ENCODE data around the gene ZNF275. TPM values are rescaled to one million over a fixed set of nuclear protein-coding genes. Genes with fewer than 3 reads are reported as not detected.
"Not testable (repeated sequence)": the region's sequence is repeated elsewhere in the genome, so short reads cannot be mapped to it uniquely, and the experiment has no call there.

The ZNF275 gene
- total RNA-seq (2014; rRNA removed; shearing (Covaris generic)), result 12.8 and 13.4 TPM in 2 replicates

- H3K36me3 ChIP-seq, result no peaks in the 10 kb centered on the region
- peak within 1 kb of the TSS; percentile 86 for H3K4me3 ChIP-seq
- H3K27ac ChIP-seq, result peak within 1 kb of the TSS; percentile 37
- H3K27me3 ChIP-seq, result no peaks in the 10 kb centered on the region
- no peaks in the 10 kb centered on the region for H3K4me1 ChIP-seq
- DNase-seq, result peak; percentile 66 to 80
- H3K9me3 ChIP-seq (replicated peaks), result no peaks in the 10 kb centered on the region
Measured at GRCh38 chrX:153333821-153334653, at the start of gene ZNF275. Gene ZNF275, plus strand, starts transcription at chrX:153334153. Its CDS starts 2,527 bp downstream, at chrX:153336680.

GRCh38 chrX:153285678-153286077 is 48.3 kb upstream of the ZNF275 start:
- H3K27ac ChIP-seq; DNase-seq; H3K4me1 ChIP-seq; H3K36me3 ChIP-seq; H3K4me3 ChIP-seq; H3K27me3 ChIP-seq; H3K9me3 ChIP-seq (replicated peaks): not testable (repeated sequence)

DNA sequence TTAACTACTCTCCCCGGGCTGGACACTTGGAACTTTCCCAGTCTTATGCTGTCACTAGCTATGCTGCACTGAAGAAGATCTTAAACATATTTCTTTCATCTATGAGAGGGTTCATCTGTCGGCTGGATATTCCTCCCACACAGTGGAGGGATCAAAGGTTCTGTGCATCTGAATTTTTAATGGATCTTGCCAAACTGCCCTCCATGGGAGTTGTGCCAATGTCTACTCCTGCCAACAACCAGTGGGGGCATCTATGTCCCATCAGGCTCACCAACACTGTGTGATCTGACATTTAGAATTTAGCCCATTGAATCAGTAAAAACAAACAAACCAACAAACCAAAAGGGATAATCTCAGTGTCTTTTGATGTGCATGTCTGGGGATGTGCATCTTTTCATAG is 45.1 kb upstream of the ZNF275 start:
- H3K27me3 ChIP-seq; H3K4me1 ChIP-seq; H3K4me3 ChIP-seq; DNase-seq; H3K36me3 ChIP-seq; H3K27ac ChIP-seq; H3K9me3 ChIP-seq (replicated peaks): not testable (repeated sequence)

DNA sequence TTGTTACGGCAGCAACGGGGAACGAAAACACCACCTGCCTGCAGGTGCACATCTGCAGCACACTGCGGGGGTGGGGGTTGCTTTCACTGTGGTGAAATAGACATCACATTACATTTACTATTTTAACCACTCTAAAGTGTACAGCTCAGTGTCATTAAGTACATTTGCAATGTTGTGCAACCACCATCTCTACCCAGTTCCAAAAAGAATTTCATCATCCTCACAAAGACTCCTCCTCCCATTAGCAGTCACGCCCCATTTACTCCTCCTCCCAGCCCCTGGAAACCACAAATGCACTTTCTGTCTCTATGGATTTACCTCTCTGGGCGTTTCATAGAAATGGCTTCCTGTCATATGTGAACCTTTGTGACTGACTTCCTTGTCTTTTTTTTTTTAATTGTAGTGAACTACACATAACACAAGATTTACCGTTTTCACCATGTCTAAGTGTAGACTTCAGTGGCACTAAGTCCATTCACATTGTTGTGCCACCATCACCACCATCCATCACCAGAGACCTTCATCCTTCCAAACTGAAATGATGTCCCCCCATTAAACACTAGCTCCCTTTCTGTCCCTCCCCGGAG is 40.4 kb upstream of the ZNF275 start:
- H3K9me3 ChIP-seq (replicated peaks); DNase-seq; H3K4me3 ChIP-seq; H3K4me1 ChIP-seq; H3K36me3 ChIP-seq; H3K27me3 ChIP-seq; H3K27ac ChIP-seq: not testable (repeated sequence)

DNA sequence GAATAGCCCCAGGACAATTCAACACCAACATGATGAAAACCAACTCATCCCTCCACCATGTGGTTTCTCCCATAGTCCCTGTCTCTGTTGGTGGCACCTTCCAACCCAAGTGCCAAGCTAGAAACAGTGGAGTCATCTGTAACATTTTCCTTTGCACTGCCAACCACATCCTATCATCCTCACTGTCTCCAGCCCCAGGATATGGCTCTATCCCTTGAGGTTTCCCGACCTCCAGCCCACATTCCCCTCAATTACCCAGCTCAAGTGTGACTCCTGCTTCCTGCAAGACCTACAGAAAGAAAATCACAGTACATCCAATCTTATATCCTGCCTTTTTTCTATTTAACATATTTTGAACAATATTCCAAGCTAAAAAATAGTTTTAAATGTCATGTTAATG is 36.6 kb upstream of the ZNF275 start:
- Histone ChIP-seq H3K27me3 (no peaks in the 10 kb centered on the region), H3K4me1 (no peaks in the 10 kb centered on the region), H3K9me3 (replicated peaks) (no peaks in the 10 kb centered on the region), H3K36me3 (no peaks in the 10 kb centered on the region), H3K4me3 (no peak overlapping the region), H3K27ac (no peak overlapping the region)
- no peak for DNase-seq

DNA sequence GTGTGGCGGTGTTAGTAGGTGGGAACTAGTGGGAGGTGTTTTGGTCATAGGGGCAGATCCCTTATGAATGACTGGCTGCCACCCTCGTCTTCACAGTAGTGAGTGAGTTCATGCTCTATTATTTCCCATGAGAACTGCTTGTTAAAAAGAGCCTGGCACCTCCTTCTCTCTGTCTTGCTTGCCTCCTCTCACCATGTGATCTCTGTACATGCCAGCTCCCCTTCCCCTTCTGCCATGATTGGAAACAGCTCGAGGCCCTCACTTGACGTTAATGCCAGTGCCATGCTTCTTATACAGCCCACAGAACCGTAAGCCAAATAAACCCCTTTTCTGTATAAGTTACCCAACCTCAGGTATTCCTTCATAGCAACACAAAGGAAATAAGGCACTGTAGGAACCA is 34.1 kb upstream of the ZNF275 start:
- DNase-seq, result no peak
- H3K27me3 ChIP-seq, result no peaks in the 10 kb centered on the region
- H3K27ac ChIP-seq, result no peak overlapping the region
- H3K4me1 ChIP-seq, result no peaks in the 10 kb centered on the region
- no peaks in the 10 kb centered on the region for H3K36me3 ChIP-seq
- no peak overlapping the region for H3K4me3 ChIP-seq
- no peaks in the 10 kb centered on the region for H3K9me3 ChIP-seq (replicated peaks)

DNA sequence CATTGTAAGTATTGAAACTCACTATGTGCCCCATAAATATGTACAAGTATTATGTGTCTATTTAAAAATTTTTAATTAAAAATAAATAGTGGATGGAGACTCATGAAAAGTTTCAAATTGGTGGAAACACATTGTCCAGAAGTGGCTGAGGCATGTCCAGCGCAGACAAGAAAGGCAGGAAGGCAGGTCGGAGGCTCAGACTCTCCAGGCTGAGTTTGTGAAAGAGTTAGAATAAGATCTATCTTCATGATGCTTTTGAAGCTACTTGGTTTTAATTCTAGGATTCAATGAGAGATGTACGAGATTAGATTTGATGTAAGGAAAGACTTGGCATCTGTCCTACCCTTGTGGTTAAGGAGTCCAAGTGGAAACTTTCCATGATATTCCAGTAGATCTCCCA is 32.2 kb upstream of the ZNF275 start:
- no peak for DNase-seq
- Histone ChIP-seq H3K9me3 (replicated peaks) (no peaks in the 10 kb centered on the region), H3K4me1 (no peaks in the 10 kb centered on the region), H3K36me3 (no peaks in the 10 kb centered on the region), H3K27ac (no peak overlapping the region), H3K27me3 (no peaks in the 10 kb centered on the region), H3K4me3 (no peak overlapping the region)

GRCh38 chrX:153302796-153303195 is 31.2 kb upstream of the ZNF275 start:
- no peak for DNase-seq
- no peak overlapping the region for H3K4me3 ChIP-seq
- no peaks in the 10 kb centered on the region for H3K4me1 ChIP-seq
- no peak overlapping the region for H3K27ac ChIP-seq
- no peaks in the 10 kb centered on the region for H3K27me3 ChIP-seq
- no peaks in the 10 kb centered on the region for H3K9me3 ChIP-seq (replicated peaks)
- no peaks in the 10 kb centered on the region for H3K36me3 ChIP-seq

GRCh38 chrX:153303276-153304262 is 30.4 kb upstream of the ZNF275 start:
- Histone ChIP-seq H3K27me3 (no peaks in the 10 kb centered on the region), H3K36me3 (no peaks in the 10 kb centered on the region), H3K27ac (no peak overlapping the region), H3K9me3 (replicated peaks) (no peaks in the 10 kb centered on the region), H3K4me1 (no peaks in the 10 kb centered on the region), H3K4me3 (no peak overlapping the region)
- no peak for DNase-seq

DNA sequence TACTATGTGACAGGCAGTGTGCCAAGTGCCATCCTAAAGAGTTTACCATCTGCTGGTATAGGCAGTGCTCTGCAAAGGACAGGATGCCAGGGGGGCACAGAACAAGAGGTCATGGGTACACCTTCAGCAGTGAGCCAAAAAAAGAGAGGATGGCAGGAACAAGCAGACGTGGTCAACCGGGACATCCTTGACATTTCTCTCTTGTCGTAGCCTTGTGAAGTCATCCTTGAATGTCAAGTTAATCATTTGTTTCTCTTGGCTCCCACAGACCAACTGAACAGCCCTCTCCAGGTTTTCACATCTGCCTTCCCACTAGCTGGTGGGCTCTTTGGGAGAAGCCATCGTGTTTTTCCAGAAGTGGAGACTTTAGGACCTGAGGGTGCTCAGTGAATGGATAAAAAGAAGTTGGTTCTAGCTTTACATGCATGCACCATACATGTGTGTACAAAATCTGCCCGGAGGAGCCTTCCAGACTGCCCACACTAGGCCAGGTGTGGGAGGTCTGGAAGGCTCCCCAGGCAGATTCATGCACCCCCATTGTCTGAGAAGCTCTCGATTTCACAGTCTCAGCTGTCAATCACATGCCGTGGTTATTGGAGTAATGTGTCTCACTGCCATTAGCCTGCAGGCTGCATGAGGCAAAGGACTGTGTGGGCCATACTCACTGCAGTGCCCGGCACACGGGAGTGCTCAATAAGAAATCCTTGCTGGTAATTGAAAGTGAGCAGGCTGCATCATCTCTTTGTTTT is 28.8 kb upstream of the ZNF275 start:
- Histone ChIP-seq H3K4me3 (no peak overlapping the region), H3K9me3 (replicated peaks) (no peaks in the 10 kb centered on the region), H3K4me1 (no peaks in the 10 kb centered on the region), H3K27ac (no peak overlapping the region), H3K27me3 (no peaks in the 10 kb centered on the region), H3K36me3 (no peaks in the 10 kb centered on the region)
- DNase-seq, result no peak

DNA sequence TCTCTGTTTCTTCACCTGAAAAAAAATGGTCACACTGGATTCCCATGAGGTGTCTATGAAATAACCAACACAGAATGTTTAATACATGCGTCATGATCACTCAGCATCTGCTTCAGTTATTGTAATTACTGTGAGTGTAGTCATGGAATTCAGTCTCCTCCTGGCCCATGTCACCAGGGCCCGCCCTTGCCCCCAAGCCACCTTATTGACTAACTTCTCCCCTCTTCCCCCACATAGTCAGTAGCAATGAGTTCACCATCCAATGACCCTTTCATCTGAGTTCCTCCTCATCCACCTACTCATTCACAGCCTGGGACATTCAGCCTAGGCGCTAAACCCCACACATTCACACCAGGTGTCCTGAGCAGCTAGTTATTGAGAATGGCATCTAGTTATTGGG is 28.0 kb upstream of the ZNF275 start:
- no peak overlapping the region for H3K27ac ChIP-seq
- H3K9me3 ChIP-seq (replicated peaks), result no peaks in the 10 kb centered on the region
- DNase-seq, result no peak

GRCh38 chrX:153306527-153307115 is 27.3 kb upstream of the ZNF275 start:
- H3K27ac ChIP-seq, result no peak overlapping the region
- no peak for DNase-seq
- no peaks in the 10 kb centered on the region for H3K36me3 ChIP-seq
- H3K27me3 ChIP-seq, result no peaks in the 10 kb centered on the region
- H3K4me3 ChIP-seq, result no peak overlapping the region
- no peaks in the 10 kb centered on the region for H3K4me1 ChIP-seq
- H3K9me3 ChIP-seq (replicated peaks), result no peaks in the 10 kb centered on the region

More for the DNA sequence above, 28.0 kb upstream of the ZNF275 start:
- Histone ChIP-seq H3K4me1 (no peaks in the 10 kb centered on the region), H3K27me3 (no peaks in the 10 kb centered on the region), H3K36me3 (no peaks in the 10 kb centered on the region), H3K4me3 (no peak overlapping the region)

- Histone ChIP-seq H3K9me3 (replicated peaks) (no peaks in the 10 kb centered on the region), H3K4me3 (no peak overlapping the region), H3K27ac (no peak overlapping the region), H3K4me1 (no peaks in the 10 kb centered on the region), H3K27me3 (no peaks in the 10 kb centered on the region), H3K36me3 (no peaks in the 10 kb centered on the region)
- no peak for DNase-seq
Measured at GRCh38 chrX:153307276-153308178, 26.4 kb upstream of the ZNF275 start.
